ENCODE data around the gene TLR8. TPM values are rescaled to one million over a fixed set of nuclear protein-coding genes. Genes with fewer than 3 reads are reported as not detected.

Gene TLR8
- total RNA-seq, 1 donor from 2014 or later = not detected

DNA sequence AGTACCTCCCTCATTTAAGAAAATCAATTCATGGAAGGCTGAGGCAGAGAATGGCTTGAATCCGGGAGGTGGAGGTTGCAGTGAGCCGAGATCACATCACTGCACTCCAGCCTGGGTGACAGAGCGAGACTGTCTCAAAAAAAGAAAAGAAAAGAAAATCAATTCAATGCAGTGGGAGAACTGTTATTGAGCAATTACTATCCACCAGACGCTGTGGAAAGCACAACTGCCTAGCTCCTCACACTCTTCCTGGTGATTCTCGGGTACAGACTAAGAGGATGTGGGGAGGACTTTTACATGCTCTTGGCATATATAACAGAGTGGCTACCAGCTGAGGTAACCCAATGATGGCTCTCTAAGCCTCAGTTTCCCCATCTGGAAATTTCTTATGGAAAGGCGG, 65.8 kb downstream of the TLR8 start:
- DNase-seq (ENCODE audit: low read depth) (no peak), FAIRE-seq (no peak)
- TF ChIP-seq, protein P1, sequence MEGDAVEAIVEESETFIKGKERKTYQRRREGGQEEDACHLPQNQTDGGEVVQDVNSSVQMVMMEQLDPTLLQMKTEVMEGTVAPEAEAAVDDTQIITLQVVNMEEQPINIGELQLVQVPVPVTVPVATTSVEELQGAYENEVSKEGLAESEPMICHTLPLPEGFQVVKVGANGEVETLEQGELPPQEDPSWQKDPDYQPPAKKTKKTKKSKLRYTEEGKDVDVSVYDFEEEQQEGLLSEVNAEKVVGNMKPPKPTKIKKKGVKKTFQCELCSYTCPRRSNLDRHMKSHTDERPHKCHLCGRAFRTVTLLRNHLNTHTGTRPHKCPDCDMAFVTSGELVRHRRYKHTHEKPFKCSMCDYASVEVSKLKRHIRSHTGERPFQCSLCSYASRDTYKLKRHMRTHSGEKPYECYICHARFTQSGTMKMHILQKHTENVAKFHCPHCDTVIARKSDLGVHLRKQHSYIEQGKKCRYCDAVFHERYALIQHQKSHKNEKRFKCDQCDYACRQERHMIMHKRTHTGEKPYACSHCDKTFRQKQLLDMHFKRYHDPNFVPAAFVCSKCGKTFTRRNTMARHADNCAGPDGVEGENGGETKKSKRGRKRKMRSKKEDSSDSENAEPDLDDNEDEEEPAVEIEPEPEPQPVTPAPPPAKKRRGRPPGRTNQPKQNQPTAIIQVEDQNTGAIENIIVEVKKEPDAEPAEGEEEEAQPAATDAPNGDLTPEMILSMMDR (IDR thresholded peaks at IDR 0.05; ENCODE audit: insufficient read depth, low read length, severe bottlenecking) = no peak
- H3K27me3 ChIP-seq (ENCODE audit: control insufficient read depth, insufficient read depth, low read length) = no peaks in the 10 kb centered on the region
- H3K4me3 ChIP-seq (ENCODE audit: low read depth, low read length) = no peak overlapping the region
- H3K36me3 ChIP-seq (ENCODE audit: control insufficient read depth, insufficient read depth, low read length) = peaks cover 3% of the 10 kb centered on the region

Other genes with a start within 250 kb of the TLR8 start
- 36.1 and 38.0 TPM in 2 replicates for gene PRPS2, start 115.2 kb upstream of the TLR8 start, total RNA-seq
- gene TLR7, start 39.5 kb upstream of the TLR8 start, total RNA-seq = not detected in 2 replicates
- gene TMSB4X, start 68.5 kb downstream of the TLR8 start, total RNA-seq = 3,174 and 3,370 TPM in 2 replicates
- not detected in 2 replicates for gene FAM9C, start 138.0 kb downstream of the TLR8 start, total RNA-seq

Data from bronchial epithelial cell (primary cell).